Smooth muscle cell (in vitro differentiated cells): ENCODE results near the gene KRTAP4-8. TPM values are rescaled to one million over a fixed set of nuclear protein-coding genes. Genes with fewer than 3 reads are reported as not detected.
"Not testable (repeated sequence)": the region's sequence is repeated elsewhere in the genome, so short reads cannot be mapped to it uniquely, and the experiment has no call there.

Source experiments
- DNase-seq: peaks from one replicate; lab custom pipeline; 2025; ENCODE audit not compliant: unreplicated experiment; lab: John Stamatoyannopoulos, UW
- H2AFZ ChIP-seq: fragments of 200-600 bp; sonication (generic); 2 replicates; pipeline ENCODE4 v1.6.0; 2016; ENCODE audit warnings: antibody characterized with exemption, low read depth, mild to moderate bottlenecking
- H3F3A ChIP-seq: fragments of 200-600 bp; sonication (generic); 2 replicates; pipeline ENCODE4 v1.6.0; 2017; ENCODE audit warnings: antibody characterized with exemption, low read depth
- H3K27ac ChIP-seq: fragments of 200-600 bp; sonication (generic); 2 replicates; pipeline ENCODE4 v1.5.1; 2016; ENCODE audit warnings: low read depth, mild to moderate bottlenecking
- H3K27me3 ChIP-seq: fragments of 200-600 bp; sonication (generic); 2 replicates; pipeline ENCODE4 v1.6.1; 2016; ENCODE audit warnings: low read depth, mild to moderate bottlenecking
- H3K36me3 ChIP-seq: fragments of 200-600 bp; sonication (generic); 2 replicates; pipeline ENCODE4 v1.5.1; 2016; ENCODE audit warnings: low read depth
- H3K4me1 ChIP-seq: fragments of 200-600 bp; sonication (generic); 2 replicates; pipeline ENCODE4 v1.5.1; 2016; ENCODE audit warnings: low read depth
- H3K4me2 ChIP-seq: fragments of 200-600 bp; sonication (generic); 2 replicates; pipeline ENCODE4 v1.6.0; 2016; ENCODE audit warnings: mild to moderate bottlenecking
- H3K4me3 ChIP-seq: fragments of 200-600 bp; sonication (generic); 2 replicates; pipeline ENCODE4 v1.5.1; 2016; ENCODE audit warnings: mild to moderate bottlenecking
- H3K79me2 ChIP-seq: fragments of 200-600 bp; sonication (generic); 2 replicates; pipeline ENCODE4 v1.6.0; 2016; ENCODE audit warnings: low read depth, mild to moderate bottlenecking
- H3K9ac ChIP-seq: fragments of 200-600 bp; sonication (generic); 2 replicates; pipeline ENCODE4 v1.6.0; 2016; ENCODE audit warnings: low read depth
- H3K9me3 ChIP-seq: fragments of 200-600 bp; sonication (generic); replicated peaks from 2 replicates; pipeline ENCODE4 v1.5.1; 2016; ENCODE audit warnings: low read depth
- H4K20me1 ChIP-seq: fragments of 200-600 bp; sonication (generic); 2 replicates; pipeline ENCODE4 v1.6.0; 2016; ENCODE audit warnings: low read depth
- WGBS: methylation state at CpG from one replicate; pipeline ENCODE4 v1.1.7; 2016; ENCODE audit warnings: low lambda C conversion rate; 5-methylcytosine and 5-hydroxymethylcytosine counted together
- polyA plus RNA-seq: library from polyadenylated mRNA; unstranded; fragments of >200 nt; fragmentation: Nextera tagmentation; extraction: Ambion mirVana; gene quantifications from 2 replicates; pipeline ENCODE4 v1.2.1, GENCODE V29; 2016
- total RNA-seq: library from RNA; depleted of rRNA; stranded (reverse); fragments of >200 nt; gene quantifications from 2 replicates; pipeline ENCODE4 v1.2.3, GENCODE V29; 2014
- TF ChIP-seq, protein P1 (sequence below): fragments of 200-600 bp; sonication (generic); IDR thresholded peaks from 2 replicates; pipeline ENCODE4 v1.5.1; 2017; ENCODE audit warnings: borderline replicate concordance, mild to moderate bottlenecking, antibody characterized with exemption; ENCODE audit not compliant: insufficient read depth, poor library complexity, severe bottlenecking

Gene KRTAP4-8
- total and polyA plus RNA-seq, 2 experiments from 2014 or later: not detected

- no peak for DNase-seq
- Histone ChIP-seq H3K27ac (no peak overlapping the region), H3K27me3 (no peaks in the 10 kb centered on the region), H4K20me1 (no peaks in the 10 kb centered on the region), H3K4me1 (no peaks in the 10 kb centered on the region), H3K9ac (no peak overlapping the region), H3K4me2 (no peak overlapping the region), H3K79me2 (no peaks in the 10 kb centered on the region), H2AFZ (no peak overlapping the region), H3K4me3 (no peak overlapping the region), H3F3A (no peaks in the 10 kb centered on the region), H3K36me3 (no peaks in the 10 kb centered on the region), H3K9me3 (no peaks in the 10 kb centered on the region)
- TF ChIP-seq, protein P1, sequence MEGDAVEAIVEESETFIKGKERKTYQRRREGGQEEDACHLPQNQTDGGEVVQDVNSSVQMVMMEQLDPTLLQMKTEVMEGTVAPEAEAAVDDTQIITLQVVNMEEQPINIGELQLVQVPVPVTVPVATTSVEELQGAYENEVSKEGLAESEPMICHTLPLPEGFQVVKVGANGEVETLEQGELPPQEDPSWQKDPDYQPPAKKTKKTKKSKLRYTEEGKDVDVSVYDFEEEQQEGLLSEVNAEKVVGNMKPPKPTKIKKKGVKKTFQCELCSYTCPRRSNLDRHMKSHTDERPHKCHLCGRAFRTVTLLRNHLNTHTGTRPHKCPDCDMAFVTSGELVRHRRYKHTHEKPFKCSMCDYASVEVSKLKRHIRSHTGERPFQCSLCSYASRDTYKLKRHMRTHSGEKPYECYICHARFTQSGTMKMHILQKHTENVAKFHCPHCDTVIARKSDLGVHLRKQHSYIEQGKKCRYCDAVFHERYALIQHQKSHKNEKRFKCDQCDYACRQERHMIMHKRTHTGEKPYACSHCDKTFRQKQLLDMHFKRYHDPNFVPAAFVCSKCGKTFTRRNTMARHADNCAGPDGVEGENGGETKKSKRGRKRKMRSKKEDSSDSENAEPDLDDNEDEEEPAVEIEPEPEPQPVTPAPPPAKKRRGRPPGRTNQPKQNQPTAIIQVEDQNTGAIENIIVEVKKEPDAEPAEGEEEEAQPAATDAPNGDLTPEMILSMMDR: no peak
- 90% methylated on average over 5 of the region's 5 CpGs for WGBS
Observed at GRCh38 chr17:41116297-41116696, 18.4 kb upstream of the KRTAP4-8 start.

DNA sequence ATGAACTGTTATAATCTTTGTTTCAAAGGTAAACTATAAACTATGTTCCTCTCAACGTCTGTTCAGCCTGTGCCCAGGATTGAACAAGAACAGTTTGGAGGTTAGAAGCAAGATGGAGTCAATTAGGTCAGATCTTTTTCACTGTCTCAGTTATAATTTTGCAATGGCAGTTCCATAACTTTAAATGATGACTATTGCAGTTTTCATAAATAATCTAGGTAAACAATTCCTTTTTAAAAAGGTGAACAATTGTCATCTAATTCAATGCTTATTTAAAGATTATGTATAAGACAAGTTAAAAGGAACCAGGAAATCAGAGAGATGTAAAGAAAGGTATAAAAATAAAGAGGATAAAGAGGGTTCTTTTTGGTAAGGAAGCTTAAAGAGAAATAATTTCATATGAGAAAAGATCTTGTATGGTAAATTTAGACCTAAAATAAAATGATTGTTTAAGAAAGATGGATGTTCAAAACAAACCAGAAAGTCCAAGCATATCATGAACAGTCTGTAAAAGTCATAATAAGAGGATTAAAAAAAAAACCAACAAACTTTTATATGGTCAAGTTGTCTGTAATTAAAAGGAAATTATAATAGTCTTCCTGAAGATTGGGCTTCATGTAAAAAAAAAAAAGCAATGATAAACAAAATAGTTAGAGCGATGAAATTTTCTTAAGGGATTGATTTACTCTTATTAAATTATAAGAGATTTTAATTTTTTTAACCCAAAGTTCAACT lies 13.4 kb upstream of the KRTAP4-8 start:
- Histone ChIP-seq H3F3A (no peaks in the 10 kb centered on the region), H3K4me1 (no peaks in the 10 kb centered on the region), H3K27ac (no peak overlapping the region), H4K20me1 (no peaks in the 10 kb centered on the region), H3K36me3 (no peaks in the 10 kb centered on the region), H3K4me2 (no peak overlapping the region), H3K27me3 (no peaks in the 10 kb centered on the region), H3K9me3 (no peaks in the 10 kb centered on the region), H3K9ac (no peak overlapping the region), H3K4me3 (no peak overlapping the region), H2AFZ (no peak overlapping the region), H3K79me2 (no peaks in the 10 kb centered on the region)
- 76% methylated on average over 2 of the region's 2 CpGs for WGBS
- no peak for DNase-seq
- TF ChIP-seq, protein P1: no peak

GRCh38 chr17:41108728-41109386 lies 10.9 kb upstream of the KRTAP4-8 start:
- not testable (repeated sequence) for H3K4me1 ChIP-seq, H3K27ac ChIP-seq, H4K20me1 ChIP-seq, H3K79me2 ChIP-seq, H3K36me3 ChIP-seq, H3K9me3 ChIP-seq, DNase-seq, H3K9ac ChIP-seq, H3K4me2 ChIP-seq, H3F3A ChIP-seq, H3K27me3 ChIP-seq, H2AFZ ChIP-seq, H3K4me3 ChIP-seq
- 53% methylated on average over 1 of the region's 1 CpG for WGBS

GRCh38 chr17:41107941-41108450 lies 10.1 kb upstream of the KRTAP4-8 start:
- DNase-seq: no peak
- no peaks in the 10 kb centered on the region for H3K9me3 ChIP-seq
- TF ChIP-seq, protein P1: no peak
- H3K4me1 ChIP-seq: peaks cover 3% of the 10 kb centered on the region
- H4K20me1 ChIP-seq: no peaks in the 10 kb centered on the region
- no peaks in the 10 kb centered on the region for H3K27me3 ChIP-seq
- no peaks in the 10 kb centered on the region for H3K79me2 ChIP-seq
- H3K36me3 ChIP-seq: no peaks in the 10 kb centered on the region
- H3K9ac ChIP-seq: no peak overlapping the region
- H3K27ac ChIP-seq: no peak overlapping the region
- WGBS: 85% methylated on average over 1 of the region's 1 CpG
- H3K4me2 ChIP-seq: no peak overlapping the region
- H2AFZ ChIP-seq: no peak overlapping the region
- no peaks in the 10 kb centered on the region for H3F3A ChIP-seq
- H3K4me3 ChIP-seq: no peak overlapping the region

GRCh38 chr17:41105347-41105746 lies 7.4 kb upstream of the KRTAP4-8 start, which contains the start of gene KRTAP4-9:
TSS of gene KRTAP4-9 (plus strand) at chr17:41105389. CDS start at chr17:41105389, 0 bp downstream.
- H3K4me3 ChIP-seq, H3K27me3 ChIP-seq, H3K4me1 ChIP-seq, DNase-seq, H3F3A ChIP-seq, H4K20me1 ChIP-seq, H3K9me3 ChIP-seq, H2AFZ ChIP-seq, H3K9ac ChIP-seq, H3K36me3 ChIP-seq, H3K79me2 ChIP-seq: not testable (repeated sequence)
- 87% methylated on average over 10 of the region's 10 CpGs for WGBS
- Histone ChIP-seq H3K27ac (peak within 1 kb of the TSS; percentile 53), H3K4me2 (peak within 1 kb of the TSS; percentile 24)
